Spleen (tissue), 11 donors: Measurements from ENCODE around the gene SSR1. TPM values are rescaled to one million over a fixed set of nuclear protein-coding genes. Genes with fewer than 3 reads are reported as not detected.

Experiments
- DNase-seq: peaks from one replicate; pipeline ENCODE4 v3.0.0-alpha.2; 2020
- H3K27ac ChIP-seq, 8 donors: fragments of 200-600 bp; sonication (generic) in 7 of 8; 1 replicate in 4 of 8; 2 replicates in 4 of 8; pipeline versions ENCODE4 v1.5.0 to v1.8.0; 2016 to 2021; ENCODE audit warnings: inconsistent platforms in 4 of 8, mild to moderate bottlenecking in 4 of 8, moderate library complexity in 1 of 8
- H3K27me3 ChIP-seq, 7 donors: fragments of 200-600 bp; sonication (generic) in 6 of 7; replicated peaks in 1 of 7; 1 replicate in 4 of 7; 2 replicates in 3 of 7; pipeline versions ENCODE4 v1.5.0 to v1.8.0; 2016 to 2021; ENCODE audit warnings: inconsistent platforms in 3 of 7, mild to moderate bottlenecking in 1 of 7
- H3K36me3 ChIP-seq, 6 donors: fragments of 200-600 bp; sonication (generic) in 5 of 6; 1 replicate in 4 of 6; 2 replicates in 2 of 6; pipeline versions ENCODE4 v1.5.0 to v1.8.0; 2016 to 2021; ENCODE audit warnings: inconsistent platforms in 2 of 6
- H3K4me1 ChIP-seq, 6 donors: fragments of 200-600 bp; sonication (generic) in 5 of 6; 1 replicate in 3 of 6; 2 replicates in 3 of 6; pipeline versions ENCODE4 v1.5.0 to v1.8.0; 2016 to 2021; ENCODE audit warnings: inconsistent platforms in 3 of 6
- H3K4me3 ChIP-seq, 8 donors: fragments of 200-600 bp; sonication (generic) in 7 of 8; 1 replicate in 4 of 8; 2 replicates in 4 of 8; pipeline versions ENCODE4 v1.5.0 to v1.8.0; 2016 to 2021; ENCODE audit warnings: inconsistent platforms in 4 of 8, mild to moderate bottlenecking in 4 of 8, moderate library complexity in 2 of 8
- H3K9me3 ChIP-seq, 8 donors: fragments of 200-600 bp; sonication (generic) in 7 of 8; 1 replicate in 4 of 8; 2 replicates in 4 of 8; pipeline versions ENCODE4 v1.5.0 to v1.8.0; 2016 to 2021; ENCODE audit warnings: inconsistent platforms in 4 of 8
- CTCF ChIP-seq, 11 experiments: fragments of 200-600 bp in 7 of 11; fragments of 450-650 bp in 4 of 11; sonication (generic) in 4 of 11; IDR thresholded peaks in 8 of 11; conservative IDR thresholded peaks in 3 of 11; 1 replicate in 7 of 11; 2 replicates in 4 of 11; pipeline versions ENCODE4 v1.4.0 to v1.8.0; 2016 to 2021; ENCODE audit warnings: antibody characterized with exemption in 11 of 11, inconsistent platforms in 4 of 11, mild to moderate bottlenecking in 1 of 11
- POLR2A ChIP-seq, 3 donors: fragments of 450-650 bp; IDR thresholded peaks; one replicate each; pipeline ENCODE4 v1.5.1; 2017; ENCODE audit warnings: antibody characterized with exemption in 3 of 3, mild to moderate bottlenecking in 1 of 3
- POLR2AphosphoS5 ChIP-seq, 3 donors: sonication (generic); formaldehyde crosslinking; IDR thresholded peaks; one replicate each; pipeline ENCODE4 v1.5.1; 2017; ENCODE audit warnings: antibody characterized with exemption in 3 of 3
- WGBS, 5 donors: extraction: QIAGEN DNeasy Blood & Tissue Kit in 3 of 5; methylation state at CpG; one replicate each; pipeline versions ENCODE4 v1.1.5 to v1.1.7; 2013 to 2018; 5-methylcytosine and 5-hydroxymethylcytosine counted together
- intact Hi-C: fragments of 100-400 bp; cut with DNase I; formaldehyde crosslinking; loops from one replicate; pipeline ENCODE4 v1.15.0; 2023; ENCODE audit warnings: low total_unique reads
- polyA plus RNA-seq, 3 donors: library from polyadenylated mRNA; stranded (reverse); fragments of 200-250 nt; gene quantifications; one replicate each; pipeline ENCODE4 v1.2.1, GENCODE V29; 2013
- total RNA-seq, 7 donors: library from RNA; depleted of rRNA in 3 of 7; stranded (reverse); fragments of >200 nt in 3 of 7; fragmentation: NEBNext Ultra II Directional in 4 of 7; extraction: Animal tissue kit (Norgen Biotek cat#: 25700) in 4 of 7; gene quantifications; one replicate each; pipeline versions ENCODE4 v1.1.0 to v1.2.1, GENCODE V29; 2016 to 2021
- donor health status: healthy with polysubstance abuse.
- donor health status: DM: no; HTN: no; CAD: no; lungs with moderate emphysema.
- donor health status: DM: no; HTN: no; CAD: no.
- donor health status: Bipolar disorder and iron deficiency.
- donor health status: healthy.
- donor health status: DM: no; HTN: no; CAD: no.
- donor health status: DM: yes; HTN: yes; CAD: no.

Gene SSR1
- total and polyA plus RNA-seq, 10 donors, result 15.8 to 132 (median 72.9) TPM

DNA sequence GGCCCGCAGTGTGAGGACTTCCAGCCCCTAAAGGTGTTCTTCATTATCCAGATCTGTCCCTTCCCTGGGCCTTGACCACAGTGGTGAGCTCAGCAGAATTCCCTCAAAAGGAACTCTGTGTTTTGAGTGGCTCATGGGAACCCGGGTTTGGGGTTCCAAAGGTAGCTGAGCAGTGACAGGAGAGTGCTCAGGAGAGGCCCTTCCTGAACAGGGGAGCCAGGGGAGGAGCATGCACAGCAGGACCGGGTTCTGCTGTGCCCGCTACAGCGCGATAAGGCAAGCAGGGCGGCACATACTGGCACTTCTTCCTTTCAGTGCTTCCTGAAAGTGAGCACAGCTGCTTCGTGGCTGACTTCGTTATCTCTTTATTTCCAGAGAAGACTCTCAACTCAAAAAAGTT is 88.3 kb downstream of the SSR1 start:
- H3K9me3 ChIP-seq, result no peaks in the 10 kb centered on the region
- no peak overlapping the region for H3K4me3 ChIP-seq
- H3K36me3 ChIP-seq, result peaks cover 0 to 98% (median 51%) of the 10 kb centered on the region in 6 donors
- intact Hi-C loops, result no loop called here
- H3K4me1 ChIP-seq, result peaks cover 6 to 51% (median 33%) of the 10 kb centered on the region in 6 donors
- DNase-seq, result no peak
- peak in 2 of 3 donors; percentile 18 to 66 for TF ChIP-seq POLR2AphosphoS5 (IDR thresholded peaks at IDR 0.05)
- no peak for TF ChIP-seq POLR2A (IDR thresholded peaks at IDR 0.05)
- 26 to 47% (median 30%) methylated on average over 8 to 9 of the region's 9 CpGs for WGBS, 5 donors
- H3K27ac ChIP-seq, result peak overlapping the region in 7 of 8 donors; percentile 27 to 63 (median 47)
- no peaks in the 10 kb centered on the region for H3K27me3 ChIP-seq

DNA sequence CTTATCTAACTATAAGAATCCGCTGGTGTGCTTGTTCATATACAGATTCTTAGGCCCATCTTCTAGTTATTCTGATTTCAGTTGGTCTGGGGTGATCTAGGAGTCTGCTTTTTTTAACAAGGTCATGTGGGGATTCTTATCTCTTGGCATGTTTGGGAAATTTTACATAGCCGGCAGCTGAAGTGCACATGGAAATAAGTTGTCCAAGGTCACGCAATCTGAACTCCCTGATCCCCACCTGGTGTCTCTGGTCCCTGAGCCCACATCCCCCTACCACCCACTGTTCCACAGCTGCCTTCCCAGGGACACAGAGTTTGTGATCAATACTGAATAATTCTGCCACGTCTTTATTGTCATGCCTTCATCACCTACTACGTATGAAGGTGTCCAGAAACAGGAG is 90.8 kb downstream of the SSR1 start:
- Histone ChIP-seq H3K27me3 (no peaks in the 10 kb centered on the region), H3K4me3 (no peak overlapping the region), H3K4me1 (peaks cover 12 to 76% (median 54%) of the 10 kb centered on the region in 6 donors), H3K36me3 (peaks cover 0 to 98% (median 31%) of the 10 kb centered on the region in 6 donors), H3K27ac (peak overlapping the region in 7 of 8 donors; percentile 9 to 76 (median 43)), H3K9me3 (no peaks in the 10 kb centered on the region)
- intact Hi-C loops, result no loop called here
- no peak for TF ChIP-seq POLR2AphosphoS5 (IDR thresholded peaks at IDR 0.05)
- no peak for TF ChIP-seq CTCF (IDR thresholded peaks at IDR 0.05 in 8 of 11, conservative IDR thresholded peaks at IDR 0.05 in 3 of 11)
- no peak for TF ChIP-seq POLR2A (IDR thresholded peaks at IDR 0.05)
- no peak for DNase-seq
- 78 to 86% (median 83%) methylated on average over 5 of the region's 5 CpGs for WGBS, 5 donors

DNA sequence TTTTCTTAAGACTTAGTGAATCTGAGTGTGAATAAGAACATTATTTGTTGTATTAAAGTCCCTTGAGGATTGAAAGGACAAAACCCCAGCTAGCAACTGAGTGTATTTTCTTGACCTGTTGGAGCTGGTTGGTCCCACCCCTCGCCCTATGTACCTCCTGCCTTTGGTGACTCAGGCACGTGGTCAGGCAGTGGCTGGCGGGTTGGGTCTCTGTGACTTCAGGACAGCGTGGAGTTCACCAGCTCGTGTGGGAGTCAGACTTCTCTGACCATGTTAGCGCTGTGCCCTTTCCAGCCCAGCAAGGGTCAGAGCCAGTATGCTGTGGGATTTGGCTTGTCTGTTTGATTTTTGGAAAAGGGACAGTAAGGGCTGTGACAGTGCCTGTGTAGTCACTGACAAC is 93.7 kb downstream of the SSR1 start:
- 56 to 81% (median 61%) methylated on average over 6 of the region's 6 CpGs for WGBS, 5 donors
- peaks cover 6 to 76% (median 55%) of the 10 kb centered on the region in 6 donors for H3K4me1 ChIP-seq
- TF ChIP-seq POLR2A (IDR thresholded peaks at IDR 0.05), result no peak
- TF ChIP-seq POLR2AphosphoS5 (IDR thresholded peaks at IDR 0.05), result peak; percentile 24 to 47 (median 27)
- peak overlapping the region in 7 of 8 donors; percentile 6 to 72 (median 62) for H3K27ac ChIP-seq
- H3K36me3 ChIP-seq, result peaks cover 2 to 98% (median 37%) of the 10 kb centered on the region in 6 donors
- intact Hi-C loops, result no loop called here
- H3K9me3 ChIP-seq, result no peaks in the 10 kb centered on the region
- DNase-seq, result no peak
- no peaks in the 10 kb centered on the region for H3K27me3 ChIP-seq
- H3K4me3 ChIP-seq, result no peak overlapping the region

GRCh38 chr6:7218406-7218988 is 94.5 kb downstream of the SSR1 start:
- no peak for DNase-seq
- no peaks in the 10 kb centered on the region for H3K27me3 ChIP-seq
- TF ChIP-seq POLR2A (IDR thresholded peaks at IDR 0.05) (no peak), CTCF (IDR thresholded peaks at IDR 0.05 in 8 of 11, conservative IDR thresholded peaks at IDR 0.05 in 3 of 11) (no peak), POLR2AphosphoS5 (IDR thresholded peaks at IDR 0.05) (no peak)
- intact Hi-C loops, result no loop called here
- 72 to 88% (median 83%) methylated on average over 2 of the region's 2 CpGs for WGBS, 5 donors
- peaks cover 6 to 75% (median 52%) of the 10 kb centered on the region in 6 donors for H3K4me1 ChIP-seq
- peak overlapping the region in 6 of 8 donors; percentile 6 to 72 (median 64) for H3K27ac ChIP-seq
- H3K4me3 ChIP-seq, result no peak overlapping the region
- H3K36me3 ChIP-seq, result peaks cover 2 to 98% (median 43%) of the 10 kb centered on the region in 6 donors
- no peaks in the 10 kb centered on the region for H3K9me3 ChIP-seq

Other genes with a start within 250 kb of the SSR1 start
- gene RREB1, start 205.2 kb downstream of the SSR1 start, total RNA-seq, result 10 to 100 TPM; 48.5 to 72.0 (median 58.1) TPM
- gene RREB1, start 205.2 kb downstream of the SSR1 start, polyA plus RNA-seq, result 1 to 10 TPM; 3.2 to 7.4 (median 4.7) TPM
- not detected for gene CAGE1, start 76.5 kb upstream of the SSR1 start, total RNA-seq
- not detected for gene CAGE1, start 76.5 kb upstream of the SSR1 start, polyA plus RNA-seq
- 10 to 100 TPM; 15.8 to 26.6 (median 20.7) TPM for gene RIOK1, start 76.6 kb upstream of the SSR1 start, total RNA-seq
- gene RIOK1, start 76.6 kb upstream of the SSR1 start, polyA plus RNA-seq, result 10 to 100 TPM; 12.7 to 16.6 (median 13.0) TPM
- gene DSP, start 228.5 kb upstream of the SSR1 start, total RNA-seq, result 10 to 100 TPM; 10.0 to 27.6 (median 18.8) TPM
- 1 to 10 TPM in 2 of 3 donors, under 1 TPM in 1; 0.72 to 1.9 (median 1.8) TPM for gene DSP, start 228.5 kb upstream of the SSR1 start, polyA plus RNA-seq